Activated T-helper 2 cell treated with anti-CD3 and anti-CD28 coated beads, Interferon-gamma antibody, Interleukin-2, Interleukin-4, amounts not matched to agents 10 μg/mL and 5 μg/mL and 100 μg/mL, durations not matched to agents 14 hours and 24 hours and 36 hours (primary cell): Measurements from ENCODE around the gene PACRGL. TPM values are rescaled to one million over a fixed set of nuclear protein-coding genes. Genes with fewer than 3 reads are reported as not detected.
A peak's percentile ranks its signal among the peaks of the same experiment; 100 is the strongest.
"Not testable (repeated sequence)": the region's sequence is repeated elsewhere in the genome, so short reads cannot be mapped to it uniquely, and the experiment has no call there.

Source experiments
- DNase-seq: peaks from one replicate; pipeline ENCODE4 v3.0.0; 2021; ENCODE audit warnings: low spot score
- H3K27ac Mint-ChIP-seq: one replicate; pipeline ENCODE4 v1.8.0; 2021; ENCODE audit warnings: mixed read lengths
- H3K27me3 Mint-ChIP-seq: one replicate; pipeline ENCODE4 v1.8.0; 2021; ENCODE audit warnings: low read depth, mixed read lengths
- H3K36me3 Mint-ChIP-seq: one replicate; pipeline ENCODE4 v1.8.0; 2021; ENCODE audit warnings: low read depth, mixed read lengths
- H3K4me1 Mint-ChIP-seq: one replicate; pipeline ENCODE4 v1.8.0; 2021; ENCODE audit warnings: low read depth, mixed read lengths
- H3K4me3 Mint-ChIP-seq: one replicate; pipeline ENCODE4 v1.8.0; 2021; ENCODE audit warnings: low read depth, mild to moderate bottlenecking, moderate library complexity, mixed read lengths
- H3K9me3 Mint-ChIP-seq: one replicate; pipeline ENCODE4 v1.8.0; 2021; ENCODE audit warnings: mixed read lengths
- intact Hi-C: fragments of 100-400 bp; cut with micrococcal nuclease; formaldehyde crosslinking; loops from one replicate; pipeline ENCODE4 v1.15.1; 2023
- total RNA-seq: library from RNA; stranded (reverse); gene quantifications from 2 replicates; pipeline ENCODE4 v1.2.3, GENCODE V29; 2022

PACRGL gene
- total RNA-seq, 1 donor from 2014 or later: 15.0 TPM

DNA sequence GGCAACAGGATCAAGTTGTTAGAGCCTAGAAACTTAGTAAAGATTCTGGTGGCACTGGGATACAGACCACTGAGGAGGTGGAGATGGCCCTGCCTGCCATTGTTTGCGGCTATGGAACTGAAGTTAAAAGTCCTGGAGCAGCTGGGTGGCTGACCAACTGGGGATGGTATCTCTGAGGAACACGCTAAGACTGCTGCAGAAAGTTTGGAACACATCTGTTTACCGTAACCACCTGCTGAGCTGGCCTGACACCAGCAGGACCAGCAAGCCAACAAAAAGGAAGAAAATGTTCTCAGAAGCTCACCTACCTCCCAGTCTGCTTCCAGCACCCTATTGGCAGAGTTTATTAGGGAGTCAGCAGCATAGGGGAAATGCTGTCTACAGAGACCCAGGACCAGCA lies 17.4 kb upstream of the PACRGL start:
- no peak for DNase-seq
- H3K36me3 Mint-ChIP-seq: no peaks in the 10 kb centered on the region
- H3K9me3 Mint-ChIP-seq: no peaks in the 10 kb centered on the region
- no peaks in the 10 kb centered on the region for H3K4me1 Mint-ChIP-seq
- H3K27ac Mint-ChIP-seq: no peak overlapping the region
- no peak overlapping the region for H3K4me3 Mint-ChIP-seq
- intact Hi-C loops: loop anchor here (5.0 kb wide), 1 partner anchor 1996 kb away; no protein-coding TSS in a partner anchor
- peaks cover 3% of the 10 kb centered on the region for H3K27me3 Mint-ChIP-seq

GRCh38 chr4:20683766-20684165 lies 16.5 kb upstream of the PACRGL start:
- H3K4me1 Mint-ChIP-seq: no peaks in the 10 kb centered on the region
- no peak overlapping the region for H3K4me3 Mint-ChIP-seq
- no peaks in the 10 kb centered on the region for H3K9me3 Mint-ChIP-seq
- DNase-seq: no peak
- peaks cover 3% of the 10 kb centered on the region for H3K27me3 Mint-ChIP-seq
- H3K27ac Mint-ChIP-seq: no peak overlapping the region
- H3K36me3 Mint-ChIP-seq: no peaks in the 10 kb centered on the region
- intact Hi-C loops: loop anchor here (5.0 kb wide), 1 partner anchor 1996 kb away; no protein-coding TSS in a partner anchor

DNA sequence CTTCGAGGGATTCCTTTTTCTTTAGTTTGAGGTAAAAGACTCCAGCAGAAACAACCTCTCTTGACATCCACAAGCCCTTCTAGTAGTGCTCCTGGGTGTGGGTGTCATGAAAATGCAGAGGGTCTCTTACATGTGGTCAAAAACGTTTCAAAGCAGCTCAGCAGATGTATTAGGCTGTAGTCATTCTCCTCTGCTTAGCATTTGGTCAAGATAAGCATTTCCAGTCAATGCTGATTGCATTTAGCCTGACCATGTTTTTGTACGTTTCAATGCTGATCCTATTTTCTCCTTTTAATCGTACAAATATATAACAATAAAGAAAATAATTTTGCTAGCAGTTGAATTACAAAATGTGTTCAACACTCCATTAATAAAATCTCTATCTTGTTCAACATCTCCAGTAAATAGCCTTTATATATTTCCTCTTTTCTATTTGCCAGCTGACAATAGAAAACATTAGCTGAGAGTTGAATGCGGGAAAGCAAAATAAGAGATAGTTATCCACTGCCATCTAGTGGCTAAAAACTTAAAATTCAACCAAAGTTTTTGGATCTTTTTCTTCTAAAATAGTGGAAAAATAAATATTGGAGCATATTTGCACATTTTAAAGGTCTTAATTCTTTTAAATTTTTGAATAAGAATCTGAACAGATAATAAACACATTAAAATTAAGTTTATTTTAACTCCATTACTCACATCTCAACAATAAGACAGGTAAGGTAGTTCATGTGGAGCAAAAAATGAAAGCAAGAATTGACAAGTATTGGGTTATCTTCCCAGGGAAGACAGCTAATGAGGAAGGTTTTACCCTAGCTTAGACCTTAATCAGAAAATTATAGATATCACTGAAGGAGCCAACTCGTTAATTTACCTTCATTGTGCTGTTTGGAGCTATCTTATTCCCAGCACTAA lies 15.2 kb upstream of the PACRGL start:
- no peak overlapping the region for H3K4me3 Mint-ChIP-seq
- H3K4me1 Mint-ChIP-seq: no peaks in the 10 kb centered on the region
- no peak overlapping the region for H3K27ac Mint-ChIP-seq
- no peaks in the 10 kb centered on the region for H3K36me3 Mint-ChIP-seq
- peaks cover 6% of the 10 kb centered on the region for H3K27me3 Mint-ChIP-seq
- intact Hi-C loops: loop anchor here (1.0 to 5.0 kb wide), 4 partner anchors 262 to 1998 kb away; no protein-coding TSS in a partner anchor
- no peak for DNase-seq
- no peaks in the 10 kb centered on the region for H3K9me3 Mint-ChIP-seq

DNA sequence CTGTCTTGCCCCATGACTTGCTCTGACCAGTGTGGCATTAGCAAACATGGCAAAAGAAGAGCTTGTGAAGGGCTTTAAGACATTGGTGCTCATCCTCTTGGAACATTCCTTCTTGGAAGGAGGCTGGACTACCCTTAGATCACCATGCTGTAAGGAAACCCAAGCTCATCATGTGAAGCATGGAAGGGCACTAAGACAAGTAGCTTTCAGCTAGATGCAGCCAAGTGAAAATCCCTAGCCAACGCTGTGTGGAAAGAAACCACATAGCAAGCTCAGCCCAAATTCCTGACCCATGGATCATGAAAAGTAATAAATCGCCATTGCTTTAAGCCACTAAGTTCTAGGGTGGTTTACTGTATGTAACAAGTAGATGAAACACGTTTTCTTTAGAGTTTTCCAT lies 12.4 kb upstream of the PACRGL start:
- no peak overlapping the region for H3K27ac Mint-ChIP-seq
- no peaks in the 10 kb centered on the region for H3K9me3 Mint-ChIP-seq

DNA sequence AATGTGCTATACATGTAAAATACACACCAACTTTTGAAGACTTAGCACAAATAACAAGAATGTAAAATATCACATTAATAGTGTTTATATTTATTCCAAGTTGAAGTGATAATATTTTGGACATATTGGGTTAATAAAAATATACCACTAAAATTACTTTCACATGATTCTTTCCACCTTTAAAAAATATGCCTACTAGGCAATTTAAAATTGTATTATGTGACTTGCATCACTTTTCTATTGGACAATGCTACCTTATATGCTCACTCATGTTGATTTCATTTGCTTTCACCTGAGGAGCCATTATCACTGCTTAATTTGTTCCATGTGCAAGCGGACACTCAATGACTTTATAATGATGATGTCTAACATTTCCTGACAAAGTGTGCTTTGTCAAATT lies 3.4 kb upstream of the PACRGL start:
- Mint-ChIP-seq H3K9me3 (no peaks in the 10 kb centered on the region), H3K4me1 (peaks cover 16% of the 10 kb centered on the region), H3K27me3 (no peaks in the 10 kb centered on the region), H3K27ac (no peak overlapping the region), H3K4me3 (no peak overlapping the region), H3K36me3 (no peaks in the 10 kb centered on the region)
- DNase-seq: no peak
- intact Hi-C loops: no loop called here

More for the DNA sequence above, 12.4 kb upstream of the PACRGL start:
- no peak for DNase-seq
- intact Hi-C loops: no loop called here
- Mint-ChIP-seq H3K27me3 (peaks cover 7% of the 10 kb centered on the region), H3K4me3 (no peak overlapping the region), H3K4me1 (no peaks in the 10 kb centered on the region), H3K36me3 (no peaks in the 10 kb centered on the region)

DNA sequence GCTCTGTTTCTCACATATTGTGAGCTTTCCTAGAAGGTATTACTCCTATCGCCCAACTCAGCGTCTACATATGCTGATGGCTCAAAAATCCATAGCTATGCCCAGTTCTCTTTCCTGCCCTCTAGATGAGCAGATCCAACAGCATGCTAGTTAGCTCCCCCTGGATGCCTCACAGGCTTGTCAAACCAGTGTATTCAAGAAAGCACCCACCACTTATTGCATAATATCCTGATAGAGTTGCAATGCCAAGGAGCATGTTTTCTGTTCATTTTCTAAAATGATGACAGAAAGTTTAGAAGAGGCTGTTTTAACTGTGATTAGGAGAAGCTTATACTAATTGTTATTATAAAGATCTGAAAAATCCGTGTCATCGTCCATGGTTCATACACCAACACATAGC lies 1.9 kb upstream of the PACRGL start:
- Mint-ChIP-seq H3K27ac (no peak overlapping the region), H3K4me3 (no peak overlapping the region), H3K36me3 (no peaks in the 10 kb centered on the region), H3K27me3 (no peaks in the 10 kb centered on the region), H3K4me1 (peaks cover 21% of the 10 kb centered on the region), H3K9me3 (no peaks in the 10 kb centered on the region)
- intact Hi-C loops: no loop called here
- DNase-seq: no peak

GRCh38 chr4:20698820-20699219 lies 1.4 kb upstream of the PACRGL start:
- peaks cover 21% of the 10 kb centered on the region for H3K4me1 Mint-ChIP-seq
- peaks cover under 1% of the 10 kb centered on the region for H3K36me3 Mint-ChIP-seq
- no peak overlapping the region for H3K27ac Mint-ChIP-seq
- no peaks in the 10 kb centered on the region for H3K27me3 Mint-ChIP-seq
- no peaks in the 10 kb centered on the region for H3K9me3 Mint-ChIP-seq
- no peak for DNase-seq
- intact Hi-C loops: no loop called here
- H3K4me3 Mint-ChIP-seq: peak overlapping the region; percentile 71

- intact Hi-C loops: no loop called here
- Mint-ChIP-seq H3K9me3 (peaks cover 2% of the 10 kb centered on the region), H3K36me3 (peaks cover 30% of the 10 kb centered on the region), H3K4me3 (no peak overlapping the region), H3K27ac (no peak overlapping the region), H3K4me1 (no peaks in the 10 kb centered on the region), H3K27me3 (no peaks in the 10 kb centered on the region)
- no peak for DNase-seq
These were observed 11.1 kb downstream of the PACRGL start for GRCh38 chr4:20711335-20711734.

DNA sequence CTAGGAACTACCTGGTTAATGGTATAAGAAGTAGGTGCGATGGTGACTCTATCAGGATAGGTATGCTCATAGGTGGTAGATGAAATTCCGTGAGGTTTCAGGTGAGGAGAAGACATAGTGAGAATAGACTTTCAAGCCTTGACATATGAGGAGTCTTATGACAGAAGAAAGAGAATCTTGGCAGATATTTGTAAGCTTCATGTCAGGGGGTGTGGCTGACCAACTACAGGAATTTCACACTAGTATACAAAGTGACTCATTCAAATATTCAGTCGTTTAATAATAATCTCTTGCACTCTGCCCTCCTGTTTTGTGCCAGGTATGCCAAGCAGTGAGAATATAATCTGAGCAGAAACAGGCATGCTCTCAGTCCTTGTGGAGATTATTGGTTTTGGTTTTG lies 22.8 kb downstream of the PACRGL start:
- Mint-ChIP-seq H3K4me1 (no peaks in the 10 kb centered on the region), H3K9me3 (peaks cover 15% of the 10 kb centered on the region), H3K36me3 (peaks cover 59% of the 10 kb centered on the region), H3K27ac (no peak overlapping the region), H3K27me3 (no peaks in the 10 kb centered on the region), H3K4me3 (no peak overlapping the region)
- intact Hi-C loops: no loop called here
- DNase-seq: no peak

DNA sequence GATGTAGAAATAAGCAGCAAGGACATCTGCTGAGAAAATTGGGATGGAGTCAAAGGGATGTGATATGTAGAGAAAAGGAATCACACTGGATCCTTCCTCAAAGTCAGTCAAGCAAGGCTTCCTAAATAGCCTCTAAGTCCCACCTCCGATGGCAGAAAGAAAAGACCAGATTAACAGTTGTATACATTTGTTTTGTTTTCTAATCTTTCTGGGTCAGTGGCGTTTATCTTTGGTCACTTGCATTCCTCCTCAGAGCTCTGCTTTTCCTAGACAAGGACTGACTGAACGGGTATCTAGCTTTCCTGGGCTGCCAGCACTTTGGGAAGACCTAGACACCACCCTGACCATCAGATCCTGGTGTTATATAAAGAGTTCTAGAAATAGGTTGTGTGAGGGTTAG lies 23.2 kb downstream of the PACRGL start:
- Mint-ChIP-seq H3K27me3 (no peaks in the 10 kb centered on the region), H3K4me1 (no peaks in the 10 kb centered on the region), H3K9me3 (peaks cover 15% of the 10 kb centered on the region), H3K36me3 (peaks cover 54% of the 10 kb centered on the region), H3K27ac (no peak overlapping the region), H3K4me3 (no peak overlapping the region)
- no peak for DNase-seq
- intact Hi-C loops: no loop called here

- Mint-ChIP-seq H3K4me1 (no peaks in the 10 kb centered on the region), H3K27me3 (no peaks in the 10 kb centered on the region), H3K4me3 (no peak overlapping the region), H3K9me3 (peaks cover 9% of the 10 kb centered on the region), H3K27ac (no peak overlapping the region), H3K36me3 (peaks cover 45% of the 10 kb centered on the region)
- no peak for DNase-seq
- intact Hi-C loops: no loop called here
These were observed 24.7 kb downstream of the PACRGL start for GRCh38 chr4:20724915-20725314.

GRCh38 chr4:20735931-20736330 lies 35.7 kb downstream of the PACRGL start:
- no peaks in the 10 kb centered on the region for H3K27me3 Mint-ChIP-seq
- H3K9me3 Mint-ChIP-seq: peaks cover 34% of the 10 kb centered on the region
- H3K36me3 Mint-ChIP-seq: peaks cover 26% of the 10 kb centered on the region
- no peak for DNase-seq
- no peak overlapping the region for H3K4me3 Mint-ChIP-seq
- intact Hi-C loops: no loop called here
- no peak overlapping the region for H3K27ac Mint-ChIP-seq
- no peaks in the 10 kb centered on the region for H3K4me1 Mint-ChIP-seq

- H3K27me3 Mint-ChIP-seq, intact Hi-C loops, H3K4me3 Mint-ChIP-seq, H3K36me3 Mint-ChIP-seq, H3K27ac Mint-ChIP-seq, DNase-seq, H3K4me1 Mint-ChIP-seq, H3K9me3 Mint-ChIP-seq: not testable (repeated sequence)
These were observed 45.7 kb downstream of the PACRGL start for GRCh38 chr4:20746000-20746399.
